Measurements from ENCODE around the gene WFDC5. TPM values are rescaled to one million over a fixed set of nuclear protein-coding genes. Genes with fewer than 3 reads are reported as not detected.

Gene WFDC5
- total RNA-seq, 3 donors from 2014 or later (not counting 1 experiment from before 2014, with no cell fraction given) = not detected

- intact Hi-C loops (cut with micrococcal nuclease) = no loop called here
- Mint-ChIP-seq H3K9me3 (no peaks in the 10 kb centered on the region), H3K4me1 (peaks cover 64 to 71% of the 10 kb centered on the region in 2 donors), H3K27ac (peak overlapping the region; percentile 67 to 84), H3K4me3 (no peak overlapping the region), H3K27me3 (ENCODE audit: low read depth in 2 of 2) (no peaks in the 10 kb centered on the region), H3K36me3 (peaks cover 24% of the 10 kb centered on the region)
- Histone ChIP-seq H3K4me1 (ENCODE audit: control insufficient read depth, insufficient read depth, low read length) (peaks cover 13% of the 10 kb centered on the region), H3K4me3 (ENCODE audit: low read length) (no peak overlapping the region), H3K27ac (ENCODE audit: low read length) (no peak overlapping the region), H3K36me3 (ENCODE audit: control insufficient read depth, insufficient read depth, low read length) (peaks cover 67% of the 10 kb centered on the region), H3K9me3 (ENCODE audit: control insufficient read depth, insufficient read depth, low read length) (no peaks in the 10 kb centered on the region), H3K27me3 (ENCODE audit: control insufficient read depth, insufficient read depth, low read length) (no peaks in the 10 kb centered on the region)
- WGBS (ENCODE audit: insufficient coverage) = 100% methylated on average over 1 of the region's 1 CpG
- DNase-seq (no peak), ATAC-seq (no peak)
- no peak for TF ChIP-seq CTCF (IDR thresholded peaks at IDR 0.05)
Observed at GRCh38 chr20:45072066-45072465, 42.9 kb downstream of the WFDC5 start.

- 97% methylated on average over 6 of the region's 6 CpGs for WGBS (ENCODE audit: insufficient coverage)
- ATAC-seq (no peak), DNase-seq (no peak)
- H3K36me3 ChIP-seq (ENCODE audit: control insufficient read depth, insufficient read depth, low read length) = peaks cover 65% of the 10 kb centered on the region
- no peaks in the 10 kb centered on the region for H3K27me3 ChIP-seq (ENCODE audit: control insufficient read depth, insufficient read depth, low read length)
- no peak for TF ChIP-seq CTCF (IDR thresholded peaks at IDR 0.05)
- intact Hi-C loops (cut with micrococcal nuclease) = no loop called here
- Mint-ChIP-seq H3K4me3 (no peak overlapping the region), H3K27me3 (ENCODE audit: low read depth in 2 of 2) (no peaks in the 10 kb centered on the region), H3K36me3 (peaks cover 15% of the 10 kb centered on the region), H3K9me3 (no peaks in the 10 kb centered on the region), H3K4me1 (peaks cover 72 to 74% of the 10 kb centered on the region in 2 donors), H3K27ac (peak overlapping the region; percentile 49 to 84)
- H3K4me1 ChIP-seq (ENCODE audit: control insufficient read depth, insufficient read depth, low read length) = peaks cover 13% of the 10 kb centered on the region
- no peak overlapping the region for H3K4me3 ChIP-seq (ENCODE audit: low read length)
- no peak overlapping the region for H3K27ac ChIP-seq (ENCODE audit: low read length)
- no peaks in the 10 kb centered on the region for H3K9me3 ChIP-seq (ENCODE audit: control insufficient read depth, insufficient read depth, low read length)
Observed at GRCh38 chr20:45070932-45071632, 43.9 kb downstream of the WFDC5 start.

- no peaks in the 10 kb centered on the region for H3K9me3 Mint-ChIP-seq
- H3K4me1 Mint-ChIP-seq = peaks cover 83 to 91% of the 10 kb centered on the region in 2 donors
- H3K27ac Mint-ChIP-seq = peak overlapping the region; percentile 41 to 69
- Histone ChIP-seq H3K4me1 (ENCODE audit: control insufficient read depth, insufficient read depth, low read length) (peaks cover 13% of the 10 kb centered on the region), H3K27me3 (ENCODE audit: control insufficient read depth, insufficient read depth, low read length) (no peaks in the 10 kb centered on the region), H3K36me3 (ENCODE audit: control insufficient read depth, insufficient read depth, low read length) (peaks cover 54% of the 10 kb centered on the region), H3K9me3 (ENCODE audit: control insufficient read depth, insufficient read depth, low read length) (no peaks in the 10 kb centered on the region), H3K27ac (ENCODE audit: low read length) (no peak overlapping the region), H3K4me3 (ENCODE audit: low read length) (no peak overlapping the region)
- H3K36me3 Mint-ChIP-seq = peaks cover 8% of the 10 kb centered on the region
- ATAC-seq (no peak), DNase-seq (no peak)
- TF ChIP-seq CTCF (IDR thresholded peaks at IDR 0.05) = no peak
- H3K4me3 Mint-ChIP-seq = no peak overlapping the region
- H3K27me3 Mint-ChIP-seq (ENCODE audit: low read depth in 2 of 2) = no peaks in the 10 kb centered on the region
- no CpG with 5 or more reads among the region's 1 CpG for WGBS (ENCODE audit: insufficient coverage)
- intact Hi-C loops (cut with micrococcal nuclease) = no loop called here
Observed at GRCh38 chr20:45069261-45069660, 45.7 kb downstream of the WFDC5 start.

- Mint-ChIP-seq H3K9me3 (no peaks in the 10 kb centered on the region), H3K27me3 (ENCODE audit: low read depth in 2 of 2) (no peaks in the 10 kb centered on the region), H3K27ac (peak overlapping the region; percentile 41 to 83), H3K4me1 (peaks cover 77 to 86% of the 10 kb centered on the region in 2 donors), H3K36me3 (peaks cover 8% of the 10 kb centered on the region), H3K4me3 (no peak overlapping the region)
- H3K36me3 ChIP-seq (ENCODE audit: control insufficient read depth, insufficient read depth, low read length) = peaks cover 40% of the 10 kb centered on the region
- peaks cover 6% of the 10 kb centered on the region for H3K4me1 ChIP-seq (ENCODE audit: control insufficient read depth, insufficient read depth, low read length)
- WGBS (ENCODE audit: insufficient coverage) = 90% methylated on average over 1 of the region's 2 CpGs
- no peak overlapping the region for H3K4me3 ChIP-seq (ENCODE audit: low read length)
- no peaks in the 10 kb centered on the region for H3K9me3 ChIP-seq (ENCODE audit: control insufficient read depth, insufficient read depth, low read length)
- no peaks in the 10 kb centered on the region for H3K27me3 ChIP-seq (ENCODE audit: control insufficient read depth, insufficient read depth, low read length)
- intact Hi-C loops (cut with micrococcal nuclease) = no loop called here
- DNase-seq = no peak
- no peak for ATAC-seq
- H3K27ac ChIP-seq (ENCODE audit: low read length) = no peak overlapping the region
- TF ChIP-seq CTCF (IDR thresholded peaks at IDR 0.05) = no peak
Observed at GRCh38 chr20:45067558-45067957, 47.4 kb downstream of the WFDC5 start.
